OCI-M2 (cell line): ENCODE results near the gene RBMS1.

Experiments used
- DNase-seq: peaks from one replicate; lab custom pipeline; 2025; ENCODE audit not compliant: unreplicated experiment; lab: John Stamatoyannopoulos, UW

RBMS1 gene

GRCh38 chr2:160261732-160262131 is 231.9 kb downstream of the RBMS1 start:
- no peak for DNase-seq

- no peak for DNase-seq
These were observed 235.2 kb downstream of the RBMS1 start for GRCh38 chr2:160258492-160258805.

GRCh38 chr2:160257743-160258491 is 235.7 kb downstream of the RBMS1 start:
- DNase-seq = no peak

GRCh38 chr2:160257041-160257742 is 236.4 kb downstream of the RBMS1 start:
- DNase-seq = no peak

- DNase-seq = no peak
These were observed 237.1 kb downstream of the RBMS1 start for GRCh38 chr2:160256507-160256906.

- DNase-seq = no peak
These were observed 238.2 kb downstream of the RBMS1 start for GRCh38 chr2:160255408-160255807.

- DNase-seq = no peak
These were observed 239.3 kb downstream of the RBMS1 start for GRCh38 chr2:160254189-160254762.

GRCh38 chr2:160253440-160254188 is 240.0 kb downstream of the RBMS1 start:
- DNase-seq = no peak

- no peak for DNase-seq
These were observed 240.7 kb downstream of the RBMS1 start for GRCh38 chr2:160252900-160253299.

GRCh38 chr2:160252278-160252887 is 241.2 kb downstream of the RBMS1 start:
- DNase-seq = no peak

GRCh38 chr2:160251569-160251968 is 242.0 kb downstream of the RBMS1 start:
- no peak for DNase-seq

- DNase-seq = no peak
These were observed 243.7 kb downstream of the RBMS1 start for GRCh38 chr2:160249876-160250275.

- DNase-seq = no peak
These were observed 246.1 kb downstream of the RBMS1 start for GRCh38 chr2:160247296-160248035.

GRCh38 chr2:160246356-160246755 is 247.3 kb downstream of the RBMS1 start:
- no peak for DNase-seq

GRCh38 chr2:160245614-160246155 is 247.9 kb downstream of the RBMS1 start:
- no peak for DNase-seq

GRCh38 chr2:160242893-160243564 is 250.6 kb downstream of the RBMS1 start:
- no peak for DNase-seq

GRCh38 chr2:160241251-160242137 is 252.1 kb downstream of the RBMS1 start:
- no peak for DNase-seq

- DNase-seq = no peak
These were observed 254.2 kb downstream of the RBMS1 start for GRCh38 chr2:160239436-160239835.

GRCh38 chr2:160238392-160238791 is 255.2 kb downstream of the RBMS1 start:
- DNase-seq = no peak
